ENCODE results near the gene THEM4. TPM values are rescaled to one million over a fixed set of nuclear protein-coding genes. Genes with fewer than 3 reads are reported as not detected.
"Not testable (repeated sequence)": the region's sequence is repeated elsewhere in the genome, so short reads cannot be mapped to it uniquely, and the experiment has no call there.

The THEM4 gene
- total and polyA plus RNA-seq, 2 of the 8 experiments (the other 6 are each of a cell fraction or from before 2014, with no cell fraction given) = 9.9 to 11.2 TPM

DNA sequence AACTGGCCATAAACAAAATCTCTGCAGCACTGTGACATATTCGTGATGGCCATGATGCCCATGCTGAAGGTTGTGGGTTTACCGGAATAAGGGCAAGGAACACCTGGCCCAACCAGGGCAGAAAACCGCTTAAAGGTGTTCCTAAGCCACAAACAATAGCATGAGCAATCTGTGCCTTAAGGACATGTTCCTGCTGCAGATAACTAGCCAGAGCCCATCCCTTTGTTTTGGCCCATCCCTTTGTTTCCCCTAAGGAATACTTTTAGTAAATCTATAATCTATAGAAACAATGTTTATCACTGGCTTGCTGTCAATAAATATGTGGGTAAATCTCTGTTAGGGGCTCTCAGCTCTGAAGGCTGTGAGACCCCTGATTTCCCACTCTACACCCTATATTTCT lies 8.5 kb downstream of the THEM4 start:
- H3K9ac ChIP-seq (replicated peaks in 1 of 4; ENCODE audit: extremely low read depth in 1 of 4, low read depth in 3 of 4, low read length in 3 of 4); H3K4me3 ChIP-seq (ENCODE audit: extremely low read depth in 1 of 4, insufficient read depth in 2 of 4, low read depth in 3 of 4, low read length in 4 of 4); H3K23me2 ChIP-seq (ENCODE audit: low read depth, low read length); H2BK15ac ChIP-seq (ENCODE audit: low read length); H3K4ac ChIP-seq (replicated peaks; ENCODE audit: insufficient read length, low read depth, low read length); H3K4me2 ChIP-seq (ENCODE audit: insufficient read depth in 1 of 2, low read depth in 2 of 2, low read length in 2 of 2); POLR2A ChIA-PET (ENCODE audit: partially characterized antibody); H4K5ac ChIP-seq (ENCODE audit: insufficient read length, low read depth, low read length); H3K4me1 ChIP-seq (replicated peaks in 1 of 4; ENCODE audit: control insufficient read depth in 3 of 4, insufficient read depth in 4 of 4, low read length in 3 of 4); H4K91ac ChIP-seq (replicated peaks; ENCODE audit: insufficient read length, low read length); H3K56ac ChIP-seq (replicated peaks; ENCODE audit: insufficient read length, low read depth, low read length); H3K79me2 ChIP-seq (ENCODE audit: control insufficient read depth in 1 of 2, insufficient read depth in 2 of 2, low read length in 2 of 2); H4K8ac ChIP-seq (ENCODE audit: extremely low read depth, insufficient read depth, low read length); DNase-seq (ENCODE audit: low read depth in 1 of 2, low spot score in 2 of 2); H2BK20ac ChIP-seq (ENCODE audit: low read length); H2BK120ac ChIP-seq (replicated peaks; ENCODE audit: low read depth, low read length); H2AFZ ChIP-seq (ENCODE audit: low read length); H3K18ac ChIP-seq (ENCODE audit: extremely low read depth, low read length); FAIRE-seq; H3K27me3 ChIP-seq (replicated peaks in 1 of 4; ENCODE audit: control insufficient read depth in 3 of 4, extremely low read depth in 1 of 4, insufficient read depth in 3 of 4, low read length in 3 of 4); H2BK12ac ChIP-seq (ENCODE audit: low read depth, low read length); H4K20me1 ChIP-seq (replicated peaks in 1 of 2; ENCODE audit: control insufficient read depth in 1 of 2, insufficient read depth in 2 of 2, low read length in 2 of 2); H3K36me3 ChIP-seq (ENCODE audit: control insufficient read depth in 2 of 4, insufficient read depth in 4 of 4, low read length in 3 of 4); H3K23ac ChIP-seq (ENCODE audit: insufficient read length); H2AK5ac ChIP-seq (ENCODE audit: low read depth, low read length); H3K79me1 ChIP-seq (ENCODE audit: low read depth, low read length); H2BK5ac ChIP-seq (ENCODE audit: low read depth, low read length); H3K14ac ChIP-seq (ENCODE audit: insufficient read length); H3K27ac ChIP-seq (ENCODE audit: low read depth, low read length): not testable (repeated sequence)
- WGBS, 2 experiments (ENCODE audit: extremely low coverage in 1 of 2, insufficient coverage in 1 of 2, insufficient read length in 1 of 2, insufficient replicate concordance in 2 of 2, low coverage in 1 of 2, low lambda C conversion rate in 2 of 2, missing lambda C conversion rate in 1 of 2) = 94% methylated on average over 3 of the region's 3 CpGs; no CpG with 5 or more reads in 1 of the 2 experiments
- peaks cover under 1 to 13% of the 10 kb centered on the region in 2 experiments; a peak in 2 of 4 replicates for H3K9me3 ChIP-seq (ENCODE audit: insufficient read depth in 2 of 2, low read depth in 1 of 2, low read length in 1 of 2)
- CTCF ChIA-PET (ENCODE audit: partially characterized antibody) = interaction anchor here (1.6 kb wide), 1 partner anchor 12 kb away, joined by 6 read pairs; no protein-coding TSS in a partner anchor
